GM18526 (cell line): ENCODE data around the gene PATJ.

ENCODE experiments used
- POLR2A ChIP-seq: IDR thresholded peaks from 3 replicates; pipeline ENCODE4 v1.6.1; 2011; ENCODE audit not compliant: insufficient read length; ENCODE audit errors: extremely low read depth

PATJ gene

GRCh38 chr1:61851849-61852669 lies 109.8 kb downstream of the PATJ start:
- no peak for TF ChIP-seq POLR2A

GRCh38 chr1:61852670-61853015 lies 110.4 kb downstream of the PATJ start:
- no peak for TF ChIP-seq POLR2A

- no peak for TF ChIP-seq POLR2A
Observed at GRCh38 chr1:61853583-61853982, 111.3 kb downstream of the PATJ start.

GRCh38 chr1:61864489-61864888 lies 122.2 kb downstream of the PATJ start:
- no peak for TF ChIP-seq POLR2A

GRCh38 chr1:61865646-61866220 lies 123.5 kb downstream of the PATJ start:
- no peak for TF ChIP-seq POLR2A

- TF ChIP-seq POLR2A = no peak
Observed at GRCh38 chr1:61869691-61870109, 127.4 kb downstream of the PATJ start.

- no peak for TF ChIP-seq POLR2A
Observed at GRCh38 chr1:61872206-61872605, 129.9 kb downstream of the PATJ start.

- no peak for TF ChIP-seq POLR2A
Observed at GRCh38 chr1:61873581-61873980, 131.3 kb downstream of the PATJ start.

- TF ChIP-seq POLR2A = no peak
Observed at GRCh38 chr1:61873994-61874393, 131.7 kb downstream of the PATJ start.

GRCh38 chr1:61875198-61875597 lies 132.9 kb downstream of the PATJ start:
- no peak for TF ChIP-seq POLR2A

GRCh38 chr1:61887076-61887867 lies 145.0 kb downstream of the PATJ start:
- no peak for TF ChIP-seq POLR2A

- TF ChIP-seq POLR2A = no peak
Observed at GRCh38 chr1:61887931-61888564, 145.8 kb downstream of the PATJ start.

GRCh38 chr1:61888808-61889207 lies 146.5 kb downstream of the PATJ start:
- no peak for TF ChIP-seq POLR2A

GRCh38 chr1:61892977-61893376 lies 150.7 kb downstream of the PATJ start:
- TF ChIP-seq POLR2A = no peak

- TF ChIP-seq POLR2A = no peak
Observed at GRCh38 chr1:61895175-61895574, 152.9 kb downstream of the PATJ start.
